ENCODE results near the gene DGKB.

GRCh38 chr7:14324767-14325166 is 577.8 kb downstream of the DGKB start:
- TF ChIP-seq CTCF (IDR thresholded peaks at IDR 0.05) = no peak
- TF ChIP-seq POLR2A (IDR thresholded peaks at IDR 0.05) = no peak

Data from body of pancreas (tissue), 4 donors.